ENCODE measurements around the gene R3HDM4.

R3HDM4 gene

GRCh38 chr19:900302-901111, 12.5 kb downstream of the R3HDM4 start:
- no peak for TF ChIP-seq NFRKB (IDR thresholded peaks at IDR 0.05)
- no peak for TF ChIP-seq L3MBTL2 (conservative IDR thresholded peaks at IDR 0.05)
- TF ChIP-seq ELF4 (IDR thresholded peaks at IDR 0.05): no peak
- no peak for TF ChIP-seq ZNF384 (IDR thresholded peaks at IDR 0.05)
- no peak for TF ChIP-seq HDGF (IDR thresholded peaks at IDR 0.05; ENCODE audit: borderline replicate concordance)
- TF ChIP-seq FOXA1 (IDR thresholded peaks at IDR 0.05): no peak
- TF ChIP-seq FOXK2 (IDR thresholded peaks at IDR 0.05): no peak
- no peak for TF ChIP-seq BHLHE40 (IDR thresholded peaks at IDR 0.05; ENCODE audit: borderline replicate concordance)
- CTCF ChIA-PET: no interaction called here
- peak; percentile 72 for DNase-seq (ENCODE audit: extremely low spot score)
- POLR2A ChIA-PET: no interaction called here

- no peak for DNase-seq (ENCODE audit: extremely low spot score)
- no peak for TF ChIP-seq PKNOX1 (IDR thresholded peaks at IDR 0.05)
- TF ChIP-seq SP1 (IDR thresholded peaks at IDR 0.05): no peak
- TF ChIP-seq ELF4 (IDR thresholded peaks at IDR 0.05): no peak
- no peak for TF ChIP-seq CTBP1 (IDR thresholded peaks at IDR 0.05; ENCODE audit: borderline replicate concordance)
- no peak for TF ChIP-seq FOXK2 (IDR thresholded peaks at IDR 0.05)
- TF ChIP-seq ZNF384 (IDR thresholded peaks at IDR 0.05): no peak
- no peak for TF ChIP-seq LEF1 (IDR thresholded peaks at IDR 0.05; ENCODE audit: borderline replicate concordance)
- no peak for TF ChIP-seq L3MBTL2 (conservative IDR thresholded peaks at IDR 0.05)
- no peak for TF ChIP-seq FOXA1 (IDR thresholded peaks at IDR 0.05)
- TF ChIP-seq NFRKB (IDR thresholded peaks at IDR 0.05): no peak
- TF ChIP-seq FOXM1 (IDR thresholded peaks at IDR 0.05; ENCODE audit: borderline replicate concordance): no peak
- TF ChIP-seq BHLHE40 (IDR thresholded peaks at IDR 0.05; ENCODE audit: borderline replicate concordance): no peak
- TF ChIP-seq SUZ12 (IDR thresholded peaks at IDR 0.05): no peak
- no peak for TF ChIP-seq ARNT (IDR thresholded peaks at IDR 0.05)
- ChIA-PET POLR2A (no interaction called here), CTCF (no interaction called here)
Measured at GRCh38 chr19:900043-900301, 13.0 kb downstream of the R3HDM4 start.

GRCh38 chr19:899336-900042, 13.5 kb downstream of the R3HDM4 start:
- ChIA-PET POLR2A (no interaction called here), CTCF (no interaction called here)
- no peak for DNase-seq (ENCODE audit: extremely low spot score)
- TF ChIP-seq SP1 (IDR thresholded peaks at IDR 0.05) (no peak), FOXK2 (IDR thresholded peaks at IDR 0.05) (no peak), SUZ12 (IDR thresholded peaks at IDR 0.05) (no peak), CTBP1 (IDR thresholded peaks at IDR 0.05; ENCODE audit: borderline replicate concordance) (no peak), FOXM1 (IDR thresholded peaks at IDR 0.05; ENCODE audit: borderline replicate concordance) (no peak), BHLHE40 (IDR thresholded peaks at IDR 0.05; ENCODE audit: borderline replicate concordance) (no peak), LEF1 (IDR thresholded peaks at IDR 0.05; ENCODE audit: borderline replicate concordance) (no peak), PKNOX1 (IDR thresholded peaks at IDR 0.05) (no peak), ARNT (IDR thresholded peaks at IDR 0.05) (no peak), L3MBTL2 (conservative IDR thresholded peaks at IDR 0.05) (no peak), NFRKB (IDR thresholded peaks at IDR 0.05) (no peak), ELF4 (IDR thresholded peaks at IDR 0.05) (no peak), HDGF (IDR thresholded peaks at IDR 0.05; ENCODE audit: borderline replicate concordance) (no peak), ZNF384 (IDR thresholded peaks at IDR 0.05) (no peak)

DNA sequence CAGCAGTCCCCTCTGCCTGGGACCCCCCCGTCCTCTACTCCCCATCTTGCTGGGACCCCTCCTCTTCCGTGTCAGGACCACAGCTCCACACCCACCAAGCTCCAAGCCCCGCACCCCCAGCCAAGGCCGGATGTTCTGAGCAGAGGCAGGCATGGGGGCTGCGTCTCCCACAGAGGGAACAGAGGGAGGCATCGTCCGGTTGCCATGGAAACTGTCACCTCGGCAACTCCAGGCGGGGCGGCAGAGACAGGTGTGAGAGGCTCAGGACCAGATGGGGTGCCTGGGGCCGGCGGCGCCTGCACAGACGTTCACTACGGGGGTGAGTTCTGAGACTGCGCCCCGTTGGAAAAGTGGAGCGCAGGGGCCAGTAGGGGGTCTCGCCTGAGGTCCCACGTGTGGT, 14.4 kb downstream of the R3HDM4 start:
- POLR2A ChIA-PET: no interaction called here
- CTCF ChIA-PET: no interaction called here
- DNase-seq (ENCODE audit: extremely low spot score): no peak
- TF ChIP-seq ARNT (IDR thresholded peaks at IDR 0.05) (no peak), FOXA1 (IDR thresholded peaks at IDR 0.05) (no peak), SP1 (IDR thresholded peaks at IDR 0.05) (no peak), ELF4 (IDR thresholded peaks at IDR 0.05) (no peak), ZNF384 (IDR thresholded peaks at IDR 0.05) (no peak), LEF1 (IDR thresholded peaks at IDR 0.05; ENCODE audit: borderline replicate concordance) (no peak), SUZ12 (IDR thresholded peaks at IDR 0.05) (no peak), BHLHE40 (IDR thresholded peaks at IDR 0.05; ENCODE audit: borderline replicate concordance) (no peak)

- ChIA-PET POLR2A (no interaction called here), CTCF (no interaction called here)
- no peak for DNase-seq (ENCODE audit: extremely low spot score)
- TF ChIP-seq L3MBTL2 (conservative IDR thresholded peaks at IDR 0.05): no peak
- TF ChIP-seq NFRKB (IDR thresholded peaks at IDR 0.05): no peak
- TF ChIP-seq CTBP1 (IDR thresholded peaks at IDR 0.05; ENCODE audit: borderline replicate concordance): no peak
- TF ChIP-seq HDGF (IDR thresholded peaks at IDR 0.05; ENCODE audit: borderline replicate concordance): no peak
- TF ChIP-seq FOXM1 (IDR thresholded peaks at IDR 0.05; ENCODE audit: borderline replicate concordance): no peak
- no peak for TF ChIP-seq SUZ12 (IDR thresholded peaks at IDR 0.05)
- no peak for TF ChIP-seq PKNOX1 (IDR thresholded peaks at IDR 0.05)
- no peak for TF ChIP-seq FOXK2 (IDR thresholded peaks at IDR 0.05)
Measured at GRCh38 chr19:897442-898039, 15.5 kb downstream of the R3HDM4 start.

DNA sequence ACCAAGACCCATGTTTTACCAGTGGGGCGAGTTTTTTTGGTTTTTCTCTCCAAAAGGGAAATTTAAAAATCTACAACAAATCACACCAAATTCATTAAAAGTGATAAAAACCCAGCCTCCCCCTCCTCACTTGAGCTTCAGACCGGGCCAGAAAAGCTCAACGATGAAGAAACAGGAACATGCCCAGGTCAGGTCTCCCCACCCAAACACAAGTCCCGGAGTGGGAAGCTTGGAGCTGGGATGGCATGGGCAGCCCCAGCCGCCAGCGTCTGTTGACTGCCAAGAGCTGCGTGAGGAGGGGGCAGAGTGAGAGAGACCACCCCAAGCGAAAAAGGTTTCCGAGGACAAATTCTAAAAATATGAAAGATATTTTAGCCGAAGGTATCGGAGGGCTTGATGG, 16.0 kb downstream of the R3HDM4 start:
- no peak for DNase-seq (ENCODE audit: extremely low spot score)
- ChIA-PET CTCF (no interaction called here), POLR2A (no interaction called here)
- TF ChIP-seq HDGF (IDR thresholded peaks at IDR 0.05; ENCODE audit: borderline replicate concordance): no peak
- TF ChIP-seq ELF4 (IDR thresholded peaks at IDR 0.05): no peak
- no peak for TF ChIP-seq BHLHE40 (IDR thresholded peaks at IDR 0.05; ENCODE audit: borderline replicate concordance)
- TF ChIP-seq TARDBP (IDR thresholded peaks at IDR 0.05): no peak
- no peak for TF ChIP-seq FOXM1 (IDR thresholded peaks at IDR 0.05; ENCODE audit: borderline replicate concordance)
- TF ChIP-seq CTBP1 (IDR thresholded peaks at IDR 0.05; ENCODE audit: borderline replicate concordance): no peak
- no peak for TF ChIP-seq L3MBTL2 (conservative IDR thresholded peaks at IDR 0.05)
- no peak for TF ChIP-seq ARNT (IDR thresholded peaks at IDR 0.05)
- no peak for TF ChIP-seq NFRKB (IDR thresholded peaks at IDR 0.05)
- TF ChIP-seq FOXA1 (IDR thresholded peaks at IDR 0.05): no peak
- TF ChIP-seq ZNF384 (IDR thresholded peaks at IDR 0.05): no peak
- TF ChIP-seq SUZ12 (IDR thresholded peaks at IDR 0.05): no peak
- no peak for TF ChIP-seq PKNOX1 (IDR thresholded peaks at IDR 0.05)
- TF ChIP-seq SP1 (IDR thresholded peaks at IDR 0.05): no peak
- no peak for TF ChIP-seq LEF1 (IDR thresholded peaks at IDR 0.05; ENCODE audit: borderline replicate concordance)
- TF ChIP-seq FOXK2 (IDR thresholded peaks at IDR 0.05): no peak

Measured in HEK293T (cell line).